ENCODE results near the gene MARCHF3.

MARCHF3 gene

GRCh38 chr5:126915496-126915895 is 114.9 kb downstream of the MARCHF3 start:
- H3K79me2 ChIP-seq (ENCODE audit: low read length) = no peaks in the 10 kb centered on the region
- H3K4me2 ChIP-seq (ENCODE audit: low read depth, low read length) = no peak overlapping the region
- no peak overlapping the region for H3K9ac ChIP-seq (ENCODE audit: low read length)
- no peaks in the 10 kb centered on the region for H3K9me2 ChIP-seq (replicated peaks; ENCODE audit: insufficient read depth, low read length)
- no peaks in the 10 kb centered on the region for H3K4me1 ChIP-seq (ENCODE audit: low read length)
- no peak overlapping the region for H3K4me3 ChIP-seq (ENCODE audit: low read length)
- no peaks in the 10 kb centered on the region for H3K27me3 ChIP-seq (replicated peaks; ENCODE audit: insufficient read depth, low read length)
- no peak for TF ChIP-seq CTCF (IDR thresholded peaks at IDR 0.05; ENCODE audit: low read length)
- no peak for TF ChIP-seq EZH2 (optimal IDR thresholded peaks at IDR 0.05; ENCODE audit: low read depth, low read length)
- TF ChIP-seq EZH2phosphoT487 (IDR thresholded peaks at IDR 0.05; ENCODE audit: low read length) = no peak
- 0 out of 2 replicates have a peak, but pooled peaks cover 5% of the 10 kb centered on the region for H3K36me3 ChIP-seq (replicated peaks; ENCODE audit: insufficient read depth, low read length)
- H4K20me1 ChIP-seq (ENCODE audit: insufficient read depth, low read length) = no peaks in the 10 kb centered on the region
- no peak overlapping the region for H3K27ac ChIP-seq (ENCODE audit: low read length)
- H2AFZ ChIP-seq (ENCODE audit: low read length) = no peak overlapping the region
- no peak for DNase-seq
- no peaks in the 10 kb centered on the region for H3K9me3 ChIP-seq (replicated peaks; ENCODE audit: insufficient read depth, low read length)
- H3F3A ChIP-seq (ENCODE audit: insufficient read depth, low read length) = no peaks in the 10 kb centered on the region

- Histone ChIP-seq H3K27ac (ENCODE audit: low read length) (no peak overlapping the region), H3K4me2 (ENCODE audit: low read depth, low read length) (no peak overlapping the region), H2AFZ (ENCODE audit: low read length) (no peak overlapping the region), H3K27me3 (replicated peaks; ENCODE audit: insufficient read depth, low read length) (no peaks in the 10 kb centered on the region), H3K9me2 (replicated peaks; ENCODE audit: insufficient read depth, low read length) (no peaks in the 10 kb centered on the region), H3K9me3 (replicated peaks; ENCODE audit: insufficient read depth, low read length) (no peaks in the 10 kb centered on the region), H3K4me1 (ENCODE audit: low read length) (no peaks in the 10 kb centered on the region), H3K4me3 (ENCODE audit: low read length) (no peak overlapping the region), H3F3A (ENCODE audit: insufficient read depth, low read length) (no peaks in the 10 kb centered on the region), H4K20me1 (ENCODE audit: insufficient read depth, low read length) (no peaks in the 10 kb centered on the region), H3K36me3 (replicated peaks; ENCODE audit: insufficient read depth, low read length) (0 out of 2 replicates have a peak, but pooled peaks cover 5% of the 10 kb centered on the region), H3K9ac (ENCODE audit: low read length) (no peak overlapping the region), H3K79me2 (ENCODE audit: low read length) (no peaks in the 10 kb centered on the region)
- DNase-seq = no peak
- TF ChIP-seq CTCF (IDR thresholded peaks at IDR 0.05; ENCODE audit: low read length) = no peak
- no peak for TF ChIP-seq EZH2phosphoT487 (IDR thresholded peaks at IDR 0.05; ENCODE audit: low read length)
- no peak for TF ChIP-seq EZH2 (optimal IDR thresholded peaks at IDR 0.05; ENCODE audit: low read depth, low read length)
These were observed 115.4 kb downstream of the MARCHF3 start for GRCh38 chr5:126914801-126915436.

- Histone ChIP-seq H3K4me1 (ENCODE audit: low read length) (no peaks in the 10 kb centered on the region), H3K4me3 (ENCODE audit: low read length) (no peak overlapping the region), H4K20me1 (ENCODE audit: insufficient read depth, low read length) (no peaks in the 10 kb centered on the region), H3K79me2 (ENCODE audit: low read length) (no peaks in the 10 kb centered on the region), H3F3A (ENCODE audit: insufficient read depth, low read length) (no peaks in the 10 kb centered on the region), H2AFZ (ENCODE audit: low read length) (no peak overlapping the region), H3K36me3 (replicated peaks; ENCODE audit: insufficient read depth, low read length) (0 out of 2 replicates have a peak, but pooled peaks cover 5% of the 10 kb centered on the region), H3K9ac (ENCODE audit: low read length) (no peak overlapping the region), H3K4me2 (ENCODE audit: low read depth, low read length) (no peak overlapping the region), H3K27ac (ENCODE audit: low read length) (no peak overlapping the region), H3K9me3 (replicated peaks; ENCODE audit: insufficient read depth, low read length) (no peaks in the 10 kb centered on the region), H3K9me2 (replicated peaks; ENCODE audit: insufficient read depth, low read length) (no peaks in the 10 kb centered on the region), H3K27me3 (replicated peaks; ENCODE audit: insufficient read depth, low read length) (no peaks in the 10 kb centered on the region)
- no peak for TF ChIP-seq EZH2phosphoT487 (IDR thresholded peaks at IDR 0.05; ENCODE audit: low read length)
- no peak for TF ChIP-seq CTCF (IDR thresholded peaks at IDR 0.05; ENCODE audit: low read length)
- no peak for TF ChIP-seq EZH2 (optimal IDR thresholded peaks at IDR 0.05; ENCODE audit: low read depth, low read length)
- DNase-seq = no peak
These were observed 117.7 kb downstream of the MARCHF3 start for GRCh38 chr5:126912616-126913200.

All from MM.1S (cell line).